ENCODE data around the gene EGLN3.
"Not testable (repeated sequence)": the region's sequence is repeated elsewhere in the genome, so short reads cannot be mapped to it uniquely, and the experiment has no call there.

Gene EGLN3

DNA sequence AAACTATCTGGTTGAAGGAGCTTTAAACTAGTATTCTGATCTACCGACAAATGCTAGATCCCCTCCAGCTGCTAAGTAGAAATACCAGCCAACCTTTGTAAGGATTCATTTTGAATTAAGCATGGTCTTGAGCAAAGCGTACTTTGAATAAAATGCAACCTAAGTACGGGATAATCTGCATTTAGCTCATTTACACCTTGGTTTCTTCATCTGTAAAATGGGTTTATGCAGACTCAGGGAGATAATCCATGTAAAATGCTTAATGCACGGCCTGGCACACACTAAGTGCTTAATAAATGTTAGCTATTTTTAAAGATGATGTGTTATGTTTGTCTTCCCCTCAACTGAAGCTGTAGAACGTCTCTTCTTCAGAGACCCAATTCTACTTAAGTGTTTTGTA lies 15.9 kb downstream of the EGLN3 start:
- no peak for DNase-seq

DNA sequence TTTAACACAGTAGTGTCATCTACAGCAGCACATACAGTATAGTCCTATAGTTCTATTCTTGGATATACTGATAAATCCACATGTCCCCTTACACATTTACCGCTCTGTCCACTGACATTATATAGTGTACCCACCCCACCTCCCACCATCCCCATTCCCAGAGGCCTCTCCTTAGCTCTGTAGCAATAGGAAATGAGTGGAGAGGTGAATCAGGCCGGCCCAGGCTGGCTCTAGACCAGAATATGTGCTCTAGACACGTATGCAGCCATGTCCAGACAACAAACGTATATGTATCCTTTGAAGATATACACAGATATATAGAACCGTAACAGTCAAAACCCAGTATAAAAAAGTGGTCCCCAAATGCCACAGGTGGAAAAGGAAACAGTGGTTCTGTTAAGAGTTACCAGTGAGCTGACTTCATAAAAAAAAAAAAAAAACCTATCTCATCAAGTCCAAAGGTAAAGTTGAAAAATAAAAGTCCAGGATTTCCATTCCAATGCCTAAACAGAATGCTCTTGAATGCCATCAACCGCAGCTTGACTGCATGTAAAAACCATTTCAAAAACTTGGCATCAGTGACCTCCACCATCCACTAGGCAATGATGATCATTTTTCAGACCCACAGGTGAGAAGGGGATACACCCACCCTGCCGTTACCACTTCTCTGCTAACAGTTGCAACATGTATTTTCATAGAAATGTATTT lies 16.7 kb downstream of the EGLN3 start:
- no peak for DNase-seq

DNA sequence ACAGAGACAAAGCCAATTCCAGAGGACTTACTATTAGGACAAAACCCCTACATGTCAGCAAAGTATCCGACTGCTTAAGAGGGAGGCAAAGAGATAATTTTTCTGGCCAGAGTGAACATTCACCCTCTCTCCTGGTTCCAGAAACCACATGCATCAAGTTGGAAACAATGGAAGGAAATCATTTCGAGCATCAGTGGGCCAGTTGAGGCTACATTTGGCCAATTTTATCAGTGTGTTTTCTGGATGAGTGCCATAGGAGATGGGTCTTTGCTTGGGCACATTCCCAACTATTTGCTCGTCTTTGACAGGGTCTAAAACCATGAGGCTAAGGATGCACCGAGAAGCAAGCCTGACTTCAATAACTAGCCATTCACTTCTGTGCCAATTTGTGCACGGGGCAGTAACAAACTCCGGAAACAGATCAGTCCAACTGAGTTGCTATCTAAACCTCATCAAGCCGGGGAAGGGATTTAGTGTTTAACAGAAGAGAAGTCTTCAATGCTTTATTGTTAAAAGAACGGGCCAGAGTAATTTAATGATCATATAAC lies 17.4 kb downstream of the EGLN3 start:
- DNase-seq, result no peak

DNA sequence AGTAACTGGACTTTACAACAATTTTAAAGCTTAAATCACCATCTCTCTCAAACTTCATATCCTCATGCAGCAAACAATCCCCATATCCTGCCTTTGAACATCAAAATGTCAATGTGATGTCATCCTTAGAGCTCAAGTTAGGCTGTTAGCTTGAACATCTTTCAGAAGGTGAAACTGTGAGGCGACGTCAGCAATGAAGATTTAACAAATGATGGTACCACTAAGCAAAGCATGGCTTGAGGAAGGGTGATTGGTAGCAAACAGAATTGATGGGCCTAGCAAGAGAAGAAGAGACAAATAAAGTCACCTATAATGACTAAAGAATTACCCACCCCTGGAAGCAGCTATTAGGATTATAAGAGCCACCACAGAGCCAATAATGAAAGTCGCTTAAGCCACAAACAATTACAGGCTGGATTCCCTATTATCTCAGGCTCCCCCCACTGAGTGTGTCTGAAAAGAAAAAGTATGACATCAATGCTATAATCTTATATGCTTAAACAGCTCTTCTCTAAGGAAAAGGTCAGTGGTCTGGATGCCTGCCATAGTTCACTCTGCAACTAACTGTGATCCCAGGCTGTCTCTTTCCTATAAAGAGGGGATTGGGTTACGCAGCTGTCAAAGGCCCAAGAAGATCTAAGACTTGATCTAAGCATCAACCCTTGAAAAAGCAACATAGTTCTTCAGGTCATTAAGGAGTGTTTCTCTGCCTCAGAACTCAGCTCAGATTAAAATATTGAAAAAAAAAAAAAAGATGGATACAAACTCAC lies 18.1 kb downstream of the EGLN3 start:
- DNase-seq, result no peak

GRCh38 chr14:33932033-33932432 lies 18.8 kb downstream of the EGLN3 start:
- no peak for DNase-seq

DNA sequence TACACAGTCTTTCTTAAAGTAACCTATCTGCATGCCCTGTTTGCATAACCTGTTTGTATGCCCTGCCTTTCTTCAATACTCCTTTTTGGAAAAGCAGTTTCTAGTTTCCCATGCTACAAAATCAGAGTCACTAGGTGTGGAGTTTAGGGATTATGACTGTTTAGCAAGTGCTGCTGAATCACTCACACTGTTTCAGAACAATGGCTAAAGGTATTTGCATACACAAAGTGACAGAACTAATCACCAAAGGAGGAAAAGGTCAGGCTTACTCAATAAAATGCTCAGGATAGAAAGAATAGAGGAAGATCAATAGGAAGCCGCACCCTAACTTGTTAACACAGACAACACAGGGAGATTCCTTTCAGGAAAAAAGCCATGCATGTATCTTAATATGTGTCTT lies 19.4 kb downstream of the EGLN3 start:
- no peak for DNase-seq

DNA sequence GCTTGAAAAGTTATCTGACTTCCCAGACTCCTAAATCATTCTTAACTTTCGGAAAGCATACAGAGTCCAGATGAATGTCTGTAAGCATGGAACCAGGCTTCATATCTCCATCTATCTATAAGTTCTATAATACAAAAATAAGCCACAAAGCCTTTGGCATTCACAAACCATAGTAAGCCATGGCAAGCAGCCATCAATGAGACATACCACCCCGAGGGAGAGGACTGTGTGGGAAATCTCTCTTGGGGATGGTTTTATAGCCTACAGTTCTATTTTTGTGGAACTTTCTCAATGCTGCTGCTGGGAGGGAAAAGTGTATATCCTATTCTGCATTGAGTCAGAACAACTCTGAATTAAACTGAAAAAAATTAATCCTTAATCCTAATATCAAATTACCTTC lies 20.4 kb downstream of the EGLN3 start:
- no peak for DNase-seq

- DNase-seq, result no peak
These were observed 21.0 kb downstream of the EGLN3 start for GRCh38 chr14:33929799-33930408.

GRCh38 chr14:33928895-33929294 lies 22.0 kb downstream of the EGLN3 start:
- DNase-seq, result no peak

GRCh38 chr14:33927944-33928343 lies 22.9 kb downstream of the EGLN3 start:
- DNase-seq, result no peak

DNA sequence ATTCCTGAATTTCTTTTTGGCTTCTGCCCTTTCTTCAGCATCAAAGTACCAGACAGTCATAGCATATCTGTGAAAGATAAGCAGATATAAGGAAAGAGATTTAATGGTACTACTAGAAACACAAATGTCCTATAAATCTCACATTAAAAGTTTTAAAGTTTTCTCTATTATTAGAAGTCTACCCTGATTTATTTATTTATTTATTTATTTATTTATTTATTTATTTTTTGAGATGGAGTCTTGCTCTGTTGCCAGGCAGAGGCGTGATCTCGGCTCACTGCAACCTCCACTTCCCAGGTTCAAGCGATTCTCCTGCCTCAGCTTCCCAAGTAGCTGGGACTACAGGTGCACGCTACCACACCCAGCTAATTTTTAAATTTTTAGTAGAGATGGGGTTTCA lies 23.9 kb downstream of the EGLN3 start:
- not testable (repeated sequence) for DNase-seq

GRCh38 chr14:33925946-33926345 lies 24.9 kb downstream of the EGLN3 start:
- DNase-seq, result no peak

DNA sequence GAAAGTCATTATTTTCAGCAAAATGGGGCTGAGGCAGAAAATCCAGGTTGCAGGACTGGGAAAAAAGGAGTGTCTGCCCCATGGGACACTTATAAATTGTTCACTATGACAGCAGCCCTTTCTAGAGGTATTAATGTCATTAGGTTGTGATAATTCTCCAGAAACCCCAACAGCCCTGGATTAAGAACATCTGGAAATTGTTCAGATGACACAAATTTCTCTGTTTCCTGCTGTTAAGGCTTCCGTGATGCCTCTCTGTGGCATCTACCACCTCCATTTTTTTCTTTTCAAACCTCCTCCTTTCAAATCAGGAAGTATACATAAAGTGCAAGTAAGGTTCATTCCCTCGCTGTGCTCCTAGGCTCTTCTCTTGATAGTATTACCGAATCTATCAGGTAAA lies 25.6 kb downstream of the EGLN3 start:
- DNase-seq, result no peak

DNA sequence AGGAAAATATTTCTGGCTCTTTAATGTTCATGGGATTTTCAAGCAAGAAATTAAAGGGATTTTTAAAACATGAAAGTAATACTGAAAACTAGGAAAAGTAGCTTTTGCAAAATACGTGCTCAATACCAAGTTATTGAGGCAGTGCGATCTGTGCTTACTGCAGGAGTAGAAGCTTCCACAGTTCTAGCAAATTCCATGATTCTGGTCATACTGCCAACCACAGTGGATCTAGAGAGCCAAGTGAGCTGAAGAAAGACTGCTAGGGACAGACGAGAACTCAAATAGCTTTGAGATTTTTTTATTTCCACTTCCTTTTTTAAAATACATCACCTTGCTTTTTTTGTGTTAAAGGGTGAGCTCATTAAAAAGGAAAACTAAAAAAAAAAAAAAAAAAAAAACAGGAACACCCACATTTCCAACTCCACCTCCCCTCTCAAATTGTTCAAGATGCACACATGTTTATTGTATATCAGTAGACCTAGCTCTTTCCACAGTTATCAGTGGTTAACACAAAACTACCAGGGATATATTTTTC lies 26.2 kb downstream of the EGLN3 start:
- DNase-seq, result no peak

DNA sequence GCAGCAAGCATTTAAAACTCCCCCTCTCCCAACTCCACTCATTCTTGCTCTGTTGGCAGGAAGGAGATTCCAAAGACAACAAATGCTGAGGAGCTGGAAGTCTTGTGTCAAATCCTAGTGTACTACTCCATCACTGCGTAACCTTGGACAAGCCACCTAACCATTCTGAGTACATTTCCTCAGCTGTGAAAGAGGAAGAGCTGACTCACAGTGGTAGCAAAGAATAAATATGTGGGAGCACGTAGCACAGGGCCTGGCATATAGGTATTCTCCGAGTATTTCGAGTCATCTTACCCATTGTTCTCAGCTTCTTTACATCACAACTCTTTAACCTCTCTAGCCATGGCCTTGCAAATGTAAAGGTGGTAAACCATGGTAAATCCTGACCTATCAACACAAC lies 28.7 kb downstream of the EGLN3 start:
- no peak for DNase-seq

- no peak for DNase-seq
These were observed 32.6 kb downstream of the EGLN3 start for GRCh38 chr14:33918256-33918655.

DNA sequence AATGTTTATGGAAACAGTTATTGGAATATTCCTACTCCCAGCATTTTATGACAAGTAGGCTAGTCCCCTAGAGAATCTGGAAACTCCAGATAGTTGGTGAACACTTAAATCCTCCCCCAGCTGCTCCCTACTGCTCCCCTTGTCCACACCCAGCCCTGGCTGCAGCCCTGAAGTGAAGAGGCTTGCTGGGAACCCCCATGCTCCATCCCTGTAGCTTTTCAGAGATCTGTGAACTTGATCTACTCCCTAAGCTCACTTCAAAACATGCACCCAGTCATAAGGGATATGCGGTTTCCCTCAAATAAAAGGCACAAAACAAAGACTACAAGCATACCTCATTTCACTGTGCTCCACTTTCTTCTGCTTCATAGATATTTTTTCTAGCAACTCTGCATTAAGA lies 33.2 kb downstream of the EGLN3 start:
- no peak for DNase-seq

GRCh38 chr14:33916663-33917565 lies 34.0 kb downstream of the EGLN3 start:
- DNase-seq, result no peak

DNA sequence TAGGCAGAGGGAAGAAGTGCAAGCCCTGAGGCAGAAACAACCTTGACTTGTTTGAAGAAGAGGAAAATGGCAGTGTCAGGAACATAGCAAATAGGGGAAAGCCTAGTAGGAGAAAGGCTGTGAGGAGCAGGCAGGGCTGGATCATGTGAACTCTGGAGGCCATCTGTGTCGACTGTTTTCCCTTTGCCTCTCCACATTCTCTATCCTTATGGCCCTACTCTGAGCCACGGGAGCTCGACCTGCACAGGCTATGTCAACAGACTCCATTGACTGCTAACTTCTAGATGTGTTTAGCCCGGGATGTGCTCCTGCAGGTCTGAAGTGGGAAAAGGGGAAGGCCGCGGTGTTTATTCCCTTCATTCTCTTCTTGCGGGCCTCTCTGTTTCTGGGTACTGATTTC lies 35.2 kb downstream of the EGLN3 start:
- no peak for DNase-seq

GRCh38 chr14:33914676-33915516 lies 36.0 kb downstream of the EGLN3 start:
- DNase-seq, result no peak

DNA sequence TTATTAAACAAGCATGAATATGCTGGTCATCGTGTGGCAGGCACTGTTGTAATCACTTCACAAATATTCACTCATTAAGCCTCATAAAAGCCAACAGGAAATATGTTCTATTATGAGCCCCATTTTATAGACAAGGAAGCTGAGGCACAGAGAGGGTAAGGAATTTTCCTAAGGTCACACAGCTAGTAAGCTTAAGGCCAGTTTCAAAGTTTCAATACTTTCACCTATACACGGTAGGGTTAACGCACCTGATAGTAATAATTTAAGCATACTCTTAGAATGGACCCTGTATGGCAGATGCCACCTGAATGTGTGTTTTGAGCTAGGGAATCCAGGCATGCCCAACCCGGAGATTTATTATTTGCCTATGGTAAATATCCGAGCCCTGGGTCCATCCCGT lies 39.8 kb downstream of the EGLN3 start:
- DNase-seq, result no peak

DNA sequence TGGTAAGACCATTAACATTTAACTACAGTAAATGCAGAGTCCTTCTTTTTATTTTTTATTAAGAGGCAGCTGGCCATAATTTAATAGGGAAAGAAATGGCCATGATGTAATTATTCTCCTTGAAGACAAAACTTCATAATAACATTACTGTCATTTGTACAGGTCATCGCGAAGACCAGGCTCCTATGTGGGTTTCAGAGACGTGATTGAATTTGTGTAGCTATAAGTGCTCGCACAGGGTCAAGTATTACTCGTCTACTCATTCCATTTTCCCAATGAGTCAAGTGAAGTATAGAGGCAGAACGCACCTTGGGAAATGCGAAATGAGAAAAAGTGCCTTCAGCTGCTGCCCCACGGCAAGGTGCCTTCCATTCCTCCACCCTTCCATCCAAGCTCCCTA lies 40.4 kb downstream of the EGLN3 start:
- no peak for DNase-seq

Data from right forelimb (tissue), 1 donor.